GM08714 (cell line): Measurements from ENCODE around the gene LIPH.
"Not testable (repeated sequence)": the region's sequence is repeated elsewhere in the genome, so short reads cannot be mapped to it uniquely, and the experiment has no call there.

Source experiments
- H3K4me3 ChIP-seq: fragments of 200-500 bp; sonication (Bioruptor generic); 2 replicates; pipeline ENCODE4 v1.5.1; 2014; ENCODE audit warnings: mild to moderate bottlenecking, low read length, inconsistent platforms
- ZNF274 ChIP-seq: IDR thresholded peaks from 2 replicates; pipeline ENCODE4 v1.6.1; 2012; ENCODE audit warnings: mild to moderate bottlenecking, low read depth, low read length

The LIPH gene

GRCh38 chr3:185552358-185552877 is at the start of gene LIPH:
TSS of gene LIPH (minus strand) at chr3:185552588. CDS start at chr3:185552471, 117 bp downstream.
- peak within 1 kb of the TSS; percentile 72 for H3K4me3 ChIP-seq
- no peak for TF ChIP-seq ZNF274

- H3K4me3 ChIP-seq, result no peak overlapping the region
- TF ChIP-seq ZNF274, result no peak
These were observed 43.1 kb upstream of the LIPH start for GRCh38 chr3:185595526-185595925.

GRCh38 chr3:185594073-185594472 is 41.7 kb upstream of the LIPH start:
- TF ChIP-seq ZNF274, result no peak
- no peak overlapping the region for H3K4me3 ChIP-seq

GRCh38 chr3:185586686-185587039 is 34.3 kb upstream of the LIPH start:
- peak overlapping the region; percentile 83 for H3K4me3 ChIP-seq
- no peak for TF ChIP-seq ZNF274

DNA sequence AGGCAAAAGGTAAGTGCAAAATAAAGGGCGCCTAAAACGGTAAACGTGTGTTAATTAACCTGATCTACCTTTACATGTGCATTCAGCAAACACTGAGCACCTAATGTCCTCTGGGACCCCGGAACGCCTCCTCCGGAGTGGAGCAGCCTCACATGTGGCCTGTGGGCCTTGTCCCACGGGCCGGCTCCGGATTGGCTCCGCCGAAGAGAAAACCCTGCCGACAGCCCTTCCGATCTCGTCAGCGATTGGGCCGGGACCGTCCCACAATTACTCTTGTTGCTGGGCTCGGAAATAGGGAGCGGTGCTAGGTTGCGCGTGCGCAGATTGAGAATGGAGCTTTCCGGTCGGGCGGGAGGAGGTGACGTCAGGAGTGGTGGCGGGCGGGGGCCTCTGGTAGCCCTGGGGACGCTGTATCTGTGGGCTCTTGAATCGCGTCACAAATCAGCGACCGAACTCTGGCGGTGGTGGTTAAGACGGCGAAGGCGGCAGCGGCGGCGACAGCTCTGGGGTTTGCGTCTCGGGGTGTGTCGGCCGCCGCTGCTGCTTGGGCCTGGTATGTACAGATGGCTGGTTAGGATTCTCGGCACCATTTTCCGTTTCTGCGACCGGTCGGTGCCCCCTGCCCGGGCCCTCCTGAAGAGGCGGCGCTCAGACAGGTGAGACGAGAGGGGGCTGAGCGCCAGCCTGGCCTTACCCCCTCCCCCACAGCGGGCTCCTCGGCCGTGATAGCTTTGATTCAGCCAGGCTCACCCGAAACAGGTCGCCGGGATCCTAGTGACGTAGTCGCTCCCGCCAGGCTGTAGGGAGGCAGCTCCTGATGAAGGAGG is 33.7 kb upstream of the LIPH start, which contains the start of gene SENP2:
SENP2 (plus strand) TSS at position 437 of the 827 bp plus-strand sequence; CDS start at position 556, 119 bp downstream.
- no peak for TF ChIP-seq ZNF274

DNA sequence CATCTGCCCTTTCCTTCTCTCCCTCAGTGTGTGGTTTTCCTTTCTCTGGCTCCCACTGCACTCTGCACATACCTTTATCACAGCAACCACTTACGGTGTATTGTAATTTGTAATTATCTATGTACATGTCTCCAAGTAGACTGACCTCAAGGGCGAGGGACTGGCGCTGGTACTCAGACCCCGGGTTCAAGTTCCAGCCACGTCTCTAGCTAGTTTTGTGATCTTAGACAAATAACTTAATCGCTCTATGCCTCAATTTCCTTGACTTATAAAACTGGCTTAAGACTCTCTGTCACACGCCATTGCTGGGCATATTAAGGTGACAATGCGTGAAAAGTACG is 33.1 kb upstream of the LIPH start:
- peak overlapping the region; percentile 67; the same call in 1 of the 2 replicates for H3K4me3 ChIP-seq
- no peak for TF ChIP-seq ZNF274

More for the DNA sequence above, 33.7 kb upstream of the LIPH start, which contains the start of gene SENP2:
- peak within 1 kb of the TSS; percentile 83 for H3K4me3 ChIP-seq

DNA sequence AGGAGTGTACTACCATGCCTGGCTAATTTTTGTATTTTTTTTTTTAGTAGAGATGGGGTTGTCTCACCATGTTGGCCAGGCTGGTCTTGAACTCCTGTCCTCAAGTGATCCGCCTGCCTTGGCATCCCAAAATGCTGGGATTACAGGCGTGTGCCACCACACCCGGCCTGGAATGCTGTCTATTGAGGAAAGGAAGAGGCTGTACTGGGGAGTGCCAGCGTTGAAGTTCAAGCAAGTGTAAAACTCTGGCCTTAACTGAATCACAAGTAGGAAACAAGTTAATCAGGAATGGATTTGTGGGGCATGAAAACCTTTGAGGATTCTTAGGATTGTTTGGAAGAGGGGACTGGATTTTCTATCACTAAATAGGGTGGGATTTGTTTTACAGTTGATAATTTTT is 32.3 kb upstream of the LIPH start:
- no peak overlapping the region for H3K4me3 ChIP-seq
- no peak for TF ChIP-seq ZNF274

DNA sequence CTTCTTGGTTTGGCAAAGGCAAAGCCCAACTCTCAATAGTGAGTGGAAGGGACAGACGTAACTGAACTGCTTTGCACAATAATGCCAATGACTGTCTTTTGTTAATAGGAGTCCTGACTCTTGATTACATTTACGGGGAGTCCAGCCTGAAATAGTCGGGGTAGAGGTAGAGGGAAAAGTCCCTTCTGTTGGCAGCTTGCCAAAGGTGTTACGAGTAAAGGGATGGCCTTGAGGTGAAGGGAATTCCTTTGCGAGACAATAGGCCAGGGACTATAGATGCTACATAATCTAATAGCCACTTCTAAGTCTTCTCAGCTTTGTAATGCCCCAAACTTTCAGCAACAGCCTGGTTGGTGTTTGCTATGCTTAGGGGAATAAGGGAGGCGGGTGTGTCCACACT is 31.5 kb upstream of the LIPH start:
- TF ChIP-seq ZNF274, result no peak
- H3K4me3 ChIP-seq, result no peak overlapping the region

- H3K4me3 ChIP-seq, result no peak overlapping the region; the same call in 1 of the 2 replicates
- TF ChIP-seq ZNF274, result no peak
These were observed 30.5 kb upstream of the LIPH start for GRCh38 chr3:185582871-185583270.

GRCh38 chr3:185582236-185582635 is 29.8 kb upstream of the LIPH start:
- H3K4me3 ChIP-seq, result no peak overlapping the region; the same call in 1 of the 2 replicates
- TF ChIP-seq ZNF274, result no peak

- not testable (repeated sequence) for H3K4me3 ChIP-seq
These were observed 22.9 kb upstream of the LIPH start for GRCh38 chr3:185575108-185575869.

DNA sequence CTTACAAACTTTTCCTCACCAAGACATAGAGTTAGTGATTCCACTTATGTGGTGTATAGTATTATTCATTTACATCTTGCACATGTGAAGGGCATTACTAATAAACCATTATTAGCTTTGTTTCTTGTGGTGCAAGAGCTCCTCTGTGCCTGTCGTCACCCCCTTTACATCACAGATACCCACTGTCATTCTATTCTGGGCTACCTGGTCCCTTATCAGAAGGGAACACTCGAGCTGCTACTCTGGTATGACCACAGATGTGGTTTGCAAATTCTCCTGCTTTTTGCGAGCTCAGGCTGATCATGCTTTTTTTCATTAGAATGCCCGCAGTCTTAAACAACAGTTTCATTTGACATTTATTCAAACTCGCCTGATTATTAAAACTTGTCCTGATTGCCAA is 19.8 kb upstream of the LIPH start:
- no peak overlapping the region for H3K4me3 ChIP-seq
- TF ChIP-seq ZNF274, result no peak

DNA sequence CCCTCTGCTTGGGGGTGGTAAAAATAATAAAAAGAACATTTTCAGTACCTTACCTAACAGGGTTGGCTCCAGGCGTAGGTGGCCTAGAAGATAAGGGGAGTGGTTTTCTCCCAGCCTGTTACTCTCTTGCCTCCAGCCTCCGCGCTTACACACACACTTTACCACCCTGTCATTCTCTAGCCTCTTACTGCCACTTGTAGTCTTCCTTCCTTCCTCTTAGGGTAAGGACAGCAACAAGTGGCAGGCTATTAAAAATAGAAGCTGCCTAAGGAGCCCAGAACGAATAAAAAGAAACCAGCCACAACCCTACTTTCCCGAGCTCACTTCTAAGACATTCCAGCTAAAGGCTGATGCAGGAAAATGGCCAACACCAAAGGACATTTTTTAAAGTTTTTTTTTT is 9.6 kb upstream of the LIPH start:
- TF ChIP-seq ZNF274, result no peak
- H3K4me3 ChIP-seq, result no peak overlapping the region

DNA sequence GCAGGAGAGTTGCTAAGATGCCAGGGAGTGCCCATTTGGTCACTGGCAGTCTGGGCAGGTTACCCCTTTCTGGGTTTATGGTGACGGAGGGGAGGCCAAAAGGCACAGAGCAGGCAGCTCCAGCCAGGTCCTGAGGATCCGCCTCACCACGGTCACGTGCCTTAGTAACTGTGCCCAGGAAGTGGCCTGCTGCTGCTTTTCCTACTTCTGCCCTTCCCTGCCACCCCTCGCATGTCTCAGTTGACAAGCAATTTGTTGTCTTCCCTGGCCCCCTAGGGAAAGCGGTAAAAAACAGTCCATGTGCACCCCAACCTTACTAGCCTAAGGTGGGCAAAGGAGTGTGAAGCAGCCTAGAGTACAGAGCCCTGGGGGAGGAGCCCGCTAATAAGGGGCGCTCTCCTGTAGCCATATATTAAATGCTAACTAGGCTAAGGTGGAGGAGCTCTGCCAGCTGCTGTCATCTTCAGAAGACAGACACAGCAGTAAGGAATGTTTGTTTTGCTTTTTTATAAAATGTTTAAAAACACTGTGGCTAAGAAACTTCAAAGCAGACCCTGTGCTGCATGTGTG is 9.1 kb upstream of the LIPH start:
- no peak for TF ChIP-seq ZNF274

More for the DNA sequence above, 9.1 kb upstream of the LIPH start:
- H3K4me3 ChIP-seq, result no peak overlapping the region
